HL-60 (cell line): Measurements from ENCODE around the gene COA4.

ENCODE experiments used
- DNase-seq, 2 experiments: peaks; one replicate each; pipeline ENCODE4 v3.0.0-alpha.2; 2010 to 2020; ENCODE audit warnings: low read depth in 1 of 2, low spot score in 1 of 2
- H3K27ac ChIP-seq: fragments of 250-450 bp; sonication (Bioruptor Pico); replicated peaks from 2 replicates; pipeline ENCODE4 v1.5.1; 2020; ENCODE audit warnings: mild to moderate bottlenecking, moderate library complexity
- H3K27me3 ChIP-seq: fragments of 250-450 bp; sonication (Bioruptor Pico); 2 replicates; pipeline ENCODE4 v1.5.1; 2021; ENCODE audit warnings: mild to moderate bottlenecking, moderate library complexity; ENCODE audit not compliant: insufficient read depth, poor library complexity, severe bottlenecking
- H3K4me3 ChIP-seq: replicated peaks from 2 replicates; pipeline ENCODE4 v1.5.1; 2011; ENCODE audit warnings: mild to moderate bottlenecking, control low read depth, low read length; ENCODE audit not compliant: insufficient read depth
- GABPA ChIP-seq: IDR thresholded peaks from 2 replicates; pipeline ENCODE4 v1.6.1; 2012; ENCODE audit warnings: low read depth
- POLR2AphosphoS5 ChIP-seq: IDR thresholded peaks from 2 replicates; pipeline ENCODE4 v1.6.1; 2012; ENCODE audit warnings: low read depth
- SPI1 ChIP-seq: IDR thresholded peaks from 2 replicates; pipeline ENCODE4 v1.6.1; 2012; ENCODE audit warnings: low read depth, mild to moderate bottlenecking, borderline replicate concordance
- TF ChIP-seq, protein P1 (sequence below): IDR thresholded peaks from one replicate; pipeline ENCODE4 v1.5.1; 2011; ENCODE audit warnings: low read length, control low read depth, inconsistent platforms; ENCODE audit not compliant: insufficient read depth
- TF ChIP-seq, protein P2 (sequence below): IDR thresholded peaks from 2 replicates; pipeline ENCODE4 v1.6.1; 2012; ENCODE audit warnings: low read depth; ENCODE audit not compliant: insufficient replicate concordance

Gene COA4

DNA sequence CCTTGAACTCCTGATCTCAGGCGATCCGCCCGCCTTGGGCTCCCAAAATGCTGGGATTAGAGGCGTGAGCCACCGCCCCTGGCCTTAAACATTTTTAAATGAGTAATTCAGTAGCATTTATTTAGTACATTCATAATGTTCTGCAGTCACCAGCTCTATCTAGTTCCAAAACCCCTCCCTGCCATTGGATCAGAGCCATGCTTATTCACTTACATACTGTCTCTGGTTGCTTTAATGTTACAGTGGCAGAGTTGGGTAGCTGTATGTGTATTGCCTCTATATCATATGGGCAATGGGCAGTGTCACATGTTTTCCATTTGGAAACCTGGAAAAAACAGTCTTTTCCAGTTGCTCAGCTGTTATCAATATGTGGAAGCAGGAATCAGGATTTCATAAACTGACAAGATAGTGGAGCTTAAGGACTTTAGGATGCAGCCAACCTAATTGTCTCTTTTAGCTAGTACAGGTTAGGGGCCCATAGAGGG is 10.5 kb downstream of the COA4 start:
- TF ChIP-seq POLR2AphosphoS5 (no peak), SPI1 (no peak), GABPA (no peak)
- TF ChIP-seq, protein P1, sequence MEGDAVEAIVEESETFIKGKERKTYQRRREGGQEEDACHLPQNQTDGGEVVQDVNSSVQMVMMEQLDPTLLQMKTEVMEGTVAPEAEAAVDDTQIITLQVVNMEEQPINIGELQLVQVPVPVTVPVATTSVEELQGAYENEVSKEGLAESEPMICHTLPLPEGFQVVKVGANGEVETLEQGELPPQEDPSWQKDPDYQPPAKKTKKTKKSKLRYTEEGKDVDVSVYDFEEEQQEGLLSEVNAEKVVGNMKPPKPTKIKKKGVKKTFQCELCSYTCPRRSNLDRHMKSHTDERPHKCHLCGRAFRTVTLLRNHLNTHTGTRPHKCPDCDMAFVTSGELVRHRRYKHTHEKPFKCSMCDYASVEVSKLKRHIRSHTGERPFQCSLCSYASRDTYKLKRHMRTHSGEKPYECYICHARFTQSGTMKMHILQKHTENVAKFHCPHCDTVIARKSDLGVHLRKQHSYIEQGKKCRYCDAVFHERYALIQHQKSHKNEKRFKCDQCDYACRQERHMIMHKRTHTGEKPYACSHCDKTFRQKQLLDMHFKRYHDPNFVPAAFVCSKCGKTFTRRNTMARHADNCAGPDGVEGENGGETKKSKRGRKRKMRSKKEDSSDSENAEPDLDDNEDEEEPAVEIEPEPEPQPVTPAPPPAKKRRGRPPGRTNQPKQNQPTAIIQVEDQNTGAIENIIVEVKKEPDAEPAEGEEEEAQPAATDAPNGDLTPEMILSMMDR: no peak
- TF ChIP-seq, protein P2, sequence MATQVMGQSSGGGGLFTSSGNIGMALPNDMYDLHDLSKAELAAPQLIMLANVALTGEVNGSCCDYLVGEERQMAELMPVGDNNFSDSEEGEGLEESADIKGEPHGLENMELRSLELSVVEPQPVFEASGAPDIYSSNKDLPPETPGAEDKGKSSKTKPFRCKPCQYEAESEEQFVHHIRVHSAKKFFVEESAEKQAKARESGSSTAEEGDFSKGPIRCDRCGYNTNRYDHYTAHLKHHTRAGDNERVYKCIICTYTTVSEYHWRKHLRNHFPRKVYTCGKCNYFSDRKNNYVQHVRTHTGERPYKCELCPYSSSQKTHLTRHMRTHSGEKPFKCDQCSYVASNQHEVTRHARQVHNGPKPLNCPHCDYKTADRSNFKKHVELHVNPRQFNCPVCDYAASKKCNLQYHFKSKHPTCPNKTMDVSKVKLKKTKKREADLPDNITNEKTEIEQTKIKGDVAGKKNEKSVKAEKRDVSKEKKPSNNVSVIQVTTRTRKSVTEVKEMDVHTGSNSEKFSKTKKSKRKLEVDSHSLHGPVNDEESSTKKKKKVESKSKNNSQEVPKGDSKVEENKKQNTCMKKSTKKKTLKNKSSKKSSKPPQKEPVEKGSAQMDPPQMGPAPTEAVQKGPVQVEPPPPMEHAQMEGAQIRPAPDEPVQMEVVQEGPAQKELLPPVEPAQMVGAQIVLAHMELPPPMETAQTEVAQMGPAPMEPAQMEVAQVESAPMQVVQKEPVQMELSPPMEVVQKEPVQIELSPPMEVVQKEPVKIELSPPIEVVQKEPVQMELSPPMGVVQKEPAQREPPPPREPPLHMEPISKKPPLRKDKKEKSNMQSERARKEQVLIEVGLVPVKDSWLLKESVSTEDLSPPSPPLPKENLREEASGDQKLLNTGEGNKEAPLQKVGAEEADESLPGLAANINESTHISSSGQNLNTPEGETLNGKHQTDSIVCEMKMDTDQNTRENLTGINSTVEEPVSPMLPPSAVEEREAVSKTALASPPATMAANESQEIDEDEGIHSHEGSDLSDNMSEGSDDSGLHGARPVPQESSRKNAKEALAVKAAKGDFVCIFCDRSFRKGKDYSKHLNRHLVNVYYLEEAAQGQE: no peak
- Histone ChIP-seq H3K27ac (no peak overlapping the region), H3K4me3 (no peak overlapping the region), H3K27me3 (no peaks in the 10 kb centered on the region)
- DNase-seq: no peak

DNA sequence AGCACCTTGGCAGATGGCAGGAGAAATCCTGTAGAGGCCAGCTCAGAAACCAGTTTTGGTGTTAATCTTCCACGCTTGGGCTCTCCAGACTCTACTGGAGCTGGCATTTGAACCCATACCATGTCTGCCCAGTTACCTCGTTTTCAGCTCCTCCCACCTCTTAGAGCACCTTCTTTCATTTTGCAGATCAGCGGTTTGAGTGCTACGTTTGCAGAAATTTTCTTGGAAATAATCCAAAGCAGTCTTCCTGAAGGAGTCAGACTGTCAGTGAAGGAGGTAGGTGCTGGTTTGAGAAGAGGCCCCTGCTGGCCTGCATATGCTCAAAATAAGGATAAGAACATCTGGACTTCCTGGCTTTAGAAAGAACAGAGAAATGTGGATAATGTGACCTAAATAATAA is 13.7 kb downstream of the COA4 start:
- TF ChIP-seq SPI1: no peak
- no peak for TF ChIP-seq GABPA
- TF ChIP-seq, protein P1: no peak
- no peak for TF ChIP-seq POLR2AphosphoS5
- TF ChIP-seq, protein P2: no peak
- H3K27ac ChIP-seq: no peak overlapping the region
- no peaks in the 10 kb centered on the region for H3K27me3 ChIP-seq
- H3K4me3 ChIP-seq: no peak overlapping the region
- no peak for DNase-seq

DNA sequence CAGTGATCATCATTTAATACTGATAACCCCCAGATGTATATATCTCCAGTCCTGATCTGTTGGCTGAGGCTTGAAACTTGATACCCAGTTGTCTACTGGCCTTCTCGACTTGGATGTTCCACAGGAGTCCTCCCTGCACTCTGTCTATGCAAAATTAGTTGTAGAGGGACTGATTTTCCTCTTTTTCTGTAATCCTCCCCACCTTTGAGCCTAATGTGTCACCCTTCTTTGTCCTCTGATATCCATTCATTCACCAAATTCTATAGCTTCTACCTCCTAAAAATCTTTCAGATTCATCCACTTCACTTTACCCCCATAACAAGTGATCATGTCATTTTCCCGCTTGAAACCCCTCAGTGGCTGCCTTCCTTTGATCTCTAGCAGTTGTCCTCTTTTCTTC is 16.4 kb downstream of the COA4 start:
- no peak overlapping the region for H3K4me3 ChIP-seq
- TF ChIP-seq, protein P1: no peak
- H3K27me3 ChIP-seq: no peaks in the 10 kb centered on the region
- DNase-seq: no peak
- H3K27ac ChIP-seq: no peak overlapping the region

DNA sequence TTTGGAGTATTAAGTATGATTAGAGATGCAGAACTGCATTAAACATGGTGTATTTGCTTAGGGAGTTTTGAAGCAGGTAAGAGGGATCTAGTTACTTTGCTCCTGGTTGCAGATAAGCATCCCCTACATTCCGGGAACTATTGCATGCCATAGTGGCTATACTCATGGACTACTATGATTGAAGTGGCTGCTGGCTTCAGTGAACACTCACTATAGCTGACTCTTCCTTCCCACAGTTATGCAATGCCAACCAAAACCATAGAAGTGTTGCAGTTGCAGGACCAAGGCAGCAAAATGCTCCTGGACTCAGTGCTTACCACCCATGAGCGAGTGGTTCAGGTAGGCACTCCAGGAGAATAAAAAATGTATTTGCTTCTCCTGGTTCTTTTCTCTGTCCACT is 17.0 kb downstream of the COA4 start:
- Histone ChIP-seq H3K27me3 (no peaks in the 10 kb centered on the region), H3K4me3 (no peak overlapping the region), H3K27ac (no peak overlapping the region)
- TF ChIP-seq GABPA (no peak), SPI1 (no peak), POLR2AphosphoS5 (no peak)
- TF ChIP-seq, protein P1: no peak
- TF ChIP-seq, protein P2: no peak
- no peak for DNase-seq
